GM18520 (cell line): Measurements from ENCODE around the gene RGPD6.
A peak's percentile ranks its signal among the peaks of the same experiment; 100 is the strongest.
"Not testable (repeated sequence)": the region's sequence is repeated elsewhere in the genome, so short reads cannot be mapped to it uniquely, and the experiment has no call there.

Experiments used
- ATAC-seq: cut with Tn5 transposase; IDR thresholded peaks from one replicate; pipeline ENCODE4 v1.9.1; 2021; ENCODE audit not compliant: unreplicated experiment

RGPD6 gene

DNA sequence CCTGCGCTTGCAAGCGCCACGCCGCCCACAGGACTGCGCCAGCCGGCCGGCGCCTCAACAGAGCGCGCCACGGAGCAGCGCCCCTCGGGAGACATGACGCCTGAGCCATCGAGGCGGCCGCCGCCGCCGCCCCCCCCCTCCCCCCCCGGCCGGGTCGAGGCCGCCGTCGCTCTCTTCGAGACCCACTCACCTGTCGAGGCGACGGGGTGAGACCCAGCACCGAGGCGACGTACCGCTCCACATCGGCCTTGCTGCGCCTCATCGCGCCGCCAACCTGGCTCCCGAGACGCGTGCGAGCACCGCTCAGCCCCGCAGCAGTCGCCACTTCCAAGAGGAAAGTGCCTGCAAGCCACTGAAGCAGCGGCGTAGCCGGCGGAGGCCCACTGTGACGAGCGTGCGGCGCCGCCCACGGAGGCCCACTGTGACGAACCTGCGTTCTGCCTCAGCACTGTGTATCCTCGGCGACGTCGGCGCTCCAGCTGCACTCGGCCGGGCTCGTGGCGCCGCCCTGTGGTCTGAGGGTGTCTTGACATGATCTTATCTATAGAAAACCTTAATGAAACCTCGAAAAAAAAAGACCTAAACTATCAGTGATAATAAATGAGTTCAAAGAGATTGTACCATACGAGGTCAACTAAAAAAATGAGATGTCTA lies at the start of gene RGPD6:
Gene RGPD6 (minus strand): TSS at position 460 of the 654 bp plus-strand sequence. CDS start 198 bp downstream, at position 262.
- ATAC-seq, result peak; percentile 97

- not testable (repeated sequence) for ATAC-seq
Measured at GRCh38 chr2:110619326-110619939, 42.4 kb upstream of the RGPD6 start.

- ATAC-seq, result not testable (repeated sequence)
Measured at GRCh38 chr2:110613927-110614326, 36.9 kb upstream of the RGPD6 start.

GRCh38 chr2:110610613-110611250 lies 33.7 kb upstream of the RGPD6 start:
- not testable (repeated sequence) for ATAC-seq

DNA sequence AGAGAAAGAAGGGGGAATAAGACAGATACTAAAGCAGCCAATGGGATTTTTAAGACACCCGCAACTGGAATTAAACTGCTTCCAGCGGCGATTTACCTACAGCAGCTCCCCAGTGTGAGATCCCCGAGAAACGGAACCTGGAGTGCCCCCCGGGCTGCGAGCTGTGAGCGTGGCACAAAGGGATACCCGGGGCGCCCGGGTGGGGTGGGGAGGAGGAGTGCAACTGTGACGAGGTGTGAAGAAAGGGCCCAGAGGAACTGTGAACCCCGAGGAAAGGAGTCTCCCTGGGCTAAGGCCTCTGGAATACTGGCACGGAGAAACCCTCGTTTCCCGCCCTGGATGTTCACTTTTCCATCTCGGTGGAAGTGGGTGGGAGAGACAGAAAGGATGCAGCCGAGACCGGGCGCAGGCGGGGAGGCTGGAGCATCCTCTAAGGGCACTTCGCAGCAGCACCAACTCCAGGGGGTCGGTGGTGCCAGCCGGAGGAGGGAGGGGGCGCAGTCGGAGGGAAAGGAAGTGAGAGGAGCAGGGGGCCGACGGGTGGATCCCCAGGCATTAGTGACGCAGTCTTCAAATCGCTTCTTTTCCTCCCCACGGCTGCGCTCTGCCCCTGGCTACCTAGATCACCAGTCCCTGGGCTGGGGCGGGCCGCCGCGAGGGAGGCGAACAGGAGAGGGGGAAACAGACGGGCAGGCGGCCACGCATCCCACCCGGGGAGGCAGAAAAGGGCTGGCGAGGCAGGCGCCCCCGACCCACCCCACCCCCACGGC lies 33.0 kb upstream of the RGPD6 start:
- ATAC-seq, result not testable (repeated sequence)

- not testable (repeated sequence) for ATAC-seq
Measured at GRCh38 chr2:110608788-110609502, 31.9 kb upstream of the RGPD6 start.

DNA sequence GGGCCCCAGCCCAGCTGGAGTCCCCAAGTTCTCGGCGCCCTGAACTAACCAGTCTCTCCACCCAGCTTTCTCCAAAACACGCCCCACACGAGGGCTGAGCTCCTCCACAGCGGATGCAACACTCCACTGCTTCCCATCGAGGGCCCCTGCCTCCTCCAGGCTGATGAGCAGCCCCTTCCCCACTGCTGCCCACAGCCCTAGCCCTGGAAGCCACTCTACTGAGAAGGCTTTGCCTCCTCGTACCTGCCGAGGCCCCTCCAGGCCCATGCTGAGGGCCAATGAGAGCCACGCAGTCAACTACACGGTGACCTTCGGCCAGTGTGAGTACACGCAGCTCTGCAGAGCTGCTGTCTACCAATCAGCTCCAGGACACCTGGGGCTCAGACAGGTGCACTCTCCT lies 28.0 kb upstream of the RGPD6 start:
- not testable (repeated sequence) for ATAC-seq

DNA sequence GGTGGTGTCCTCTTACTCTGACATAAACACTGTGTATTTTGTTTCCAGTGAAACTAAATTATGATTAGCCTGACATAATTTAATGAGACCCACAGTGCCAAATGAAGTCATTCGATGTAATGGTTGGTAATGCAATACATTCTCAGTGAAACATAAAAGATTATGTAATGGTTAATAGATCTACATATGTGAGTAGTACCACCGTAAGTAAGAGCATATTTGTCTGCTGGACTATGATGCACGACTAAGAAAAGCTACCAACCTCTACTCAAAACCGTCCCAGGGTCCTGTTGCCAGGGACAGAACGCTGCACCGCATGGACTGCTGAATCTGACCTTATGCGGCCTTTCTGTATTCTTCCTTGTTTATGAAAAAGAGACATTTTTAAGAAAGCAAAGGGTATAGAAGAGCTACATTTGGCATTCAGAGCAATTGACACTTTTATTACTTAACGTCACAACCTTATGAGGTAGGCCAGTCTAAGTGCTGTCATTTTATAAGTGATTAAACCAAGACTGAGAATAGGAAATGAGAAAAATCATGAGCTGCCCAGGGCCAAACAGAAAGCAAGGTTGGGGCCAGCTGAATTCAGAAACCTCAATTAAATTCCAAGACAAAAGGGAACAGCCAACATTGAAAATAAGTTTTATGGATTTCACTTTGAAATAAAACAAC lies 27.0 kb upstream of the RGPD6 start:
- ATAC-seq, result not testable (repeated sequence)

- not testable (repeated sequence) for ATAC-seq
Measured at GRCh38 chr2:110602139-110602538, 25.1 kb upstream of the RGPD6 start.

DNA sequence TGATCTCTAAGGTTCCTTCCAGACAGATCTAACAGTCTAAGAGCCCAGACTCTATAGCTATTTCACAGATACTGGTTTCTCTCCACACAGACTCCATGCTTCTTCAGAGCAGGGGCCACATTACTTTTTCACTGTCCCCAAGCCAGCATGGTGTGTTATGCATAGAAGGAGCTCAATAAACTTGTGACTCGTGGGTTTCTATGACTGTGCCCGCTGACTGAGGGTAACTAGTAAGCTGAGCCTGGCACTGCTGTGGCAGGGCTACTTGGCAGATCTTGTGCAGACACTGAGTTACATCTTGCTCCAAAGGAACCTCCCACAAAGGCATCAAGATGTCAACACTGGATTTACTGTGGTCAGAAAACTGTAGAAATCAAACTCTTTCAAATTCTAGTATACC lies 15.0 kb upstream of the RGPD6 start:
- ATAC-seq, result not testable (repeated sequence)

- not testable (repeated sequence) for ATAC-seq
Measured at GRCh38 chr2:110589677-110590330, 12.8 kb upstream of the RGPD6 start.

DNA sequence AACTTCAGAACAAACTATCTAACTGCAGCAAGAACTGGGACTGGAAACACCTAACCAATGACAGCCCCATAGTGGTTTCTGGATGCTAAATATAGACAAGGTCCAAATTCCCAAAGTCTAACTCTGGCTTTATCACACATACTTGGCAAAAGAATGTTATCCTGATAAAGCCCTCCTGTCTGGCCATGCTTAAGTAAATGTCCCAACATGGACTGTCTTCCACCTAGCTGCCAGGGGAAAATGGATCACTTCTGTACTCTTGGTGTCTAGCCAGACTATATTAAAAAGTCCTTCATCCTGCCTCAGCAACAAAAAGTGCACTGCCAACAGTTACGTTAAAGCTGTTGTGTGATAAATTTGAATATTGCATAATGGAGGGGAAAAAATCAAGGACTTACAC lies 11.5 kb upstream of the RGPD6 start:
- not testable (repeated sequence) for ATAC-seq

GRCh38 chr2:110579216-110579965 lies 2.4 kb upstream of the RGPD6 start:
- ATAC-seq, result not testable (repeated sequence)

GRCh38 chr2:110578429-110578828 lies 1.4 kb upstream of the RGPD6 start:
- ATAC-seq, result peak; percentile 34

DNA sequence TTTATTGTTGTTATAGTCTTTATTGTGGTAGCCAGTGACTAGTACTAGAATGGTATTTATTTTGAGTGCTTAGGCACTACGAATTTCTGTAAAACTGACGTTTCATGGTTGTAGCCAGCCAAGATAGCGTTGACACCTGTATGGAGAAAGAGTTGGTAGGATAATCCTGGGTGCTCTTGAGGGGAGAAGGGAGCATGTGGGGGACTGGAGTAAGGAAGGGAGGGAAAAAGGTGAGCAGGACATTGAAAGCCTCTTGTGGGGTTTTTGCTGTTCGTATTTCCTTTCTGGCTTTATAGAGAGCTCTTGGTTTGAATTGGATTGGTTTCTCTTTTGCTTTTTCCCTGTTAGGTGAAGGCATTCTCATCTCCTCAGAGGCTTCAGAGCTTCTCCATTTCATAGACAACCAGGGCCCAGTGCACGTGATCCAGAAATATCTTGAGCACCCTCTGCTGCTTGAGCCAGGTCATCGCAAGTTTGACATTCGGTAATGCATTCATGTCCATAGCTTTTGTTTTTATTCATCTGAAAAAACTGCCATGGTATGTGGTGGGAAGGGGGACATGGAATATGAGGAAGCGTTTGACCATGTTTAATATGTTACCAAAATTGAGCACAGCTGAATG lies 77.2 kb downstream of the RGPD6 start:
- ATAC-seq, result peak; percentile 65

GRCh38 chr2:110496027-110496426 lies 81.0 kb downstream of the RGPD6 start:
- ATAC-seq, result not testable (repeated sequence)

DNA sequence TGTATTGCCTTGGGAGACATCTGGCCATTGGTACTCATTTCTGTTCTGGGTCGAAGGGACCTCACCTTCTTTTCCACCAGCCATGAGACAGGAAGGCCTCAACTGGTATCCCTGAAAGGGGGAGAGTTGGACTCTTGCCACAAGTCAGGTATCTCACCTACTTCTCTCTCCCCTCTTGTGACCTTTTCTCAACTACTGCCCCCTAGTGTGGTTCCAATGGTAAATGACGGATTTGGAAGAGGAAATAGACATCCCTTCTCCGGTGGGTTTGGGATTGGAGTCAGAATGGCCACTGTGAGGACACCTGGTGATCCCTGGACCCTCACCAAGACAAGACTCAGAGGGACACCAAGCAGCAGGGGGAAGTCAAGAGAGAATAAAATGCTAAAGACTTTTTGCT lies 82.5 kb downstream of the RGPD6 start:
- ATAC-seq, result not testable (repeated sequence)

- ATAC-seq, result not testable (repeated sequence)
Measured at GRCh38 chr2:110488991-110489390, 88.0 kb downstream of the RGPD6 start.
